HG02852 (cell line): ENCODE measurements around the gene PAPPA2.
"Not testable (repeated sequence)": the region's sequence is repeated elsewhere in the genome, so short reads cannot be mapped to it uniquely, and the experiment has no call there.

Experiments used
- ATAC-seq: cut with Tn5 transposase; IDR thresholded peaks from one replicate; pipeline ENCODE4 v1.9.1; 2021; ENCODE audit warnings: mild to moderate bottlenecking, moderate library complexity; ENCODE audit not compliant: unreplicated experiment

PAPPA2 gene

GRCh38 chr1:176462674-176463378 lies at the start of gene PAPPA2:
PAPPA2 (plus strand) TSS chr1:176463175; CDS start chr1:176556323, 93,148 bp downstream.
- ATAC-seq, result no peak

GRCh38 chr1:176416777-176417176 lies 46.2 kb upstream of the PAPPA2 start:
- ATAC-seq, result no peak

GRCh38 chr1:176419608-176420007 lies 43.4 kb upstream of the PAPPA2 start:
- not testable (repeated sequence) for ATAC-seq

DNA sequence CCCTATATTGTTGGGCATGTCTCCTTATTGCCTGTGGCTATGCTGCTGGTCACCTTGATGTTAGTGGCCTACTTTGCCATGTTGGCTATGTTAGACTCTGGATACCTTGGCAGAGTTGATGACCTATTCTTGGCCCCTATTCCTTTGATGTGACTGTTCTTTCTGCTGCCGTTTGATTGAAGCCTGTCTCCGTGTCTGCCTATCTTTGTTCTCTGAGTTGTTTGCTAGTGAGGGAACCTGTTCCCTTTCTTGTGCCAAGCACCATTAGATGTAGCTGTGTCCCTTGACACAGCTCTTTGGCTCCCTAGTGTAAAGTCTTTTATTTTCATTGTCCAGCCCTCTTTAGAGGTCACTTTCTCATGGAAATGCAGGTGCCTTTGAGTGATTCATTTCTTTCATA lies 28.7 kb upstream of the PAPPA2 start:
- no peak for ATAC-seq

DNA sequence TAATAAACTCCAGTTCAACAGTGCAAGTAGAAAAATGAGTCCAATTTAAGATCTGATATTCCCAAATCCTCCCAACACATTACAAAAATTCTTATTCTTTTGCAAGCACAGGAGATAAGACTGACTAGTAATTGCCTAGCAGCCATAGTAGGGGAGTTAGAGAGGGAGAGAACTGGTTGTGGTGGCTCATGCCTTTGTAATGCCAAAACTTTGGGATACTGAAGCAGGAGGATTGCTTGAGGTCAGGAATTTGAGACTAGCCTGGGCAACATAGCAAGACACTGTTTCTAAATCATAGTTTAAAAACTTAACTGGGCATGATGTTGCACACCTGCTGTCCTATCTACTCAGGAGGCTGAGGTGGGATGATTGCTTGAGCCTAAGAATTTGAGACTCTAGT lies 26.7 kb upstream of the PAPPA2 start:
- no peak for ATAC-seq

GRCh38 chr1:176440176-176440575 lies 22.8 kb upstream of the PAPPA2 start:
- ATAC-seq, result no peak

- ATAC-seq, result no peak
These were observed 18.7 kb upstream of the PAPPA2 start for GRCh38 chr1:176444286-176444685.

- ATAC-seq, result no peak
These were observed 17.6 kb upstream of the PAPPA2 start for GRCh38 chr1:176445402-176445801.

DNA sequence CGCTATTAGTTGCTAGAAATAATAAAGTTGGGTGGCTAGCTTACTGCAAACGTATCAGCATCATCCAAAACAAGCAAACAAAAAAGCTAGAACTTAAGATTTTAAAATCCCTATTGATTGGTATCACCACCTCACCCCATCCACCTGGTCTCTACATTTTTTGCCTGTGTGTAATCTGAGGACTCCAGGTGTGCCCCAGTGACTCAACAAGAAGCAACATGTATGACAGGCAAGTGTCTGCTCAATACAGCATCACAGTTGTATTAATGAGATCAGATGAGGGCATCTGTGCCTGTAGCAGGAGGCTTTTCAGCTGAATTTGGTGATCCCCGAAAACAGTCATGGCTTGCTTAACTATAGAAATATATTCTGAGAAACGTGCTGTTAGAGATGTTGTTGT lies 14.6 kb upstream of the PAPPA2 start:
- ATAC-seq, result no peak

GRCh38 chr1:176450526-176450925 lies 12.4 kb upstream of the PAPPA2 start:
- ATAC-seq, result no peak

DNA sequence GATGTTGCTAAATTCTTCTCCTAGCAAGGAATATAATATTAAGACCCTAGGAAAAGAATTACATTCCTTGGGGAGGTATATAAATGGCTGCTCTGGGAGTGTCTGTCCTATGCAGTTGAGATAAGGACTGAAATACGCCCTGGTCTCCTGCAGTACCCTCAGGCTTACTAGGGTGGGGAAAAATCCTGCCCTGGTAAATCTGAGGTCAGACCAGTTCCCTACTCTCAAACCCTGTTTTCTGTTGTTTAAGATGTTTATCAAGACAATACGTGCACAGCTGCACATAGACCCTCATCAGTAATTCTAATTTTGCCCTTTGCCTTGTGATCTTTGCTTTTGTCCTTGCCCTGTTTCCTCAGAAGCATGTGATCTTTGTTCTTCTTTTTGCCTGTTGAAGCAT lies 11.2 kb upstream of the PAPPA2 start:
- ATAC-seq, result not testable (repeated sequence)

- no peak for ATAC-seq
These were observed 6.2 kb upstream of the PAPPA2 start for GRCh38 chr1:176456795-176457194.

DNA sequence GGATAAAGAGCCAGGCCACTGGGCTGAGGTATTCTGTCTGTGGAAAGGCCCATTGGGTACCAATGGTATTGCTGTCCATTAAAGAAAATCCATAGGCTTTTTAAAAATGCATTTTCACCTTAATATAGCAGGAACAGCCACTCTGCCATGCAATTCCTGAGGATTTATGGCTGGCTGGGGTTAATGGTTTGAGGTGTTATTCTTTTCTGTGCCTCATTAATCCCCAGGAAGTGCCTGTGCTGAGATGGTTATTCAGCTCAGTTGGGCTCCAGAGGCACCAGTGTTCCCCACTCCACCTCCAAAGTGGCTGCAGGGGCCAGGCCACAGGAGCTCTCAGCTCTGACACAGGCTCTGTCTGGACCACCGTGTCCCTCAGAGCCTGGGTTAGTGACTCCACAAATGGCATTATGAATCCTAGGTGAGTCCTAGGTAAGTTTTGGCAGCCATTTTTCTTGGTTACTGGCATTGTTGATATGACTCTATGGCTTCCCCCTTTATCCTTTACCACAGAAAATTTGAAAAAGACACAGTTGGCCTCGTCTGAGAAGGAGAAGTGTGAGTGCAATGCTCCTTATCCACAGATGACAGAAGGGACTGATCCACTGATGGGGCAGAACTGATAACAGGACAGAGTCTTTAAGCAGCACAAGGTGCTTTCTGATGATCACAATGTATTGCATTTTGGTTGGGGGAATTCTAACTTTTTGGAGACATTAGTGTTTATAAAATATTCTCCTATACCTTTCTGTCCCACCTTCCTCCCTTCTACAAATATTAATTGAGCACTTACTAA lies 2.2 kb upstream of the PAPPA2 start:
- no peak for ATAC-seq

GRCh38 chr1:176461576-176461975 lies 1.4 kb upstream of the PAPPA2 start:
- no peak for ATAC-seq

DNA sequence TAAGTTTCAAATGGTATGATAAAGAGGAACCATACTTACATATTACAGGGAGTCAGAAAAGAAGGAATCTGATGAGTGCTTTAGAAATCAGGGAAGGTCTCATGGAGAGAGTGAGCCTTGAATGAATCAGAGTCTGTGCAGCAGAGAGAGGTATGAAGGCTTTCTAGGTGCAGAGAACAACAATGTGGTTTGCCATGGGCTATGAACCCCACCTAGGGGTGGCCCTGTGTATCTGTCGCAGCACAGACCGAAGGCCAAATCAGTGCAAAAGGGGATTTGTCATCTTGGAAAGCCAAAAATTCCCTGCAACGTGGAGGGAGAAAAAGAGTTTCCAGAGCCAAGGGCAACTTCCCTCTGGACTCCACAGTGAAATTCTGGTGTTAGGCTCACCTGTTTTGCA lies 3.5 kb downstream of the PAPPA2 start:
- ATAC-seq, result no peak

DNA sequence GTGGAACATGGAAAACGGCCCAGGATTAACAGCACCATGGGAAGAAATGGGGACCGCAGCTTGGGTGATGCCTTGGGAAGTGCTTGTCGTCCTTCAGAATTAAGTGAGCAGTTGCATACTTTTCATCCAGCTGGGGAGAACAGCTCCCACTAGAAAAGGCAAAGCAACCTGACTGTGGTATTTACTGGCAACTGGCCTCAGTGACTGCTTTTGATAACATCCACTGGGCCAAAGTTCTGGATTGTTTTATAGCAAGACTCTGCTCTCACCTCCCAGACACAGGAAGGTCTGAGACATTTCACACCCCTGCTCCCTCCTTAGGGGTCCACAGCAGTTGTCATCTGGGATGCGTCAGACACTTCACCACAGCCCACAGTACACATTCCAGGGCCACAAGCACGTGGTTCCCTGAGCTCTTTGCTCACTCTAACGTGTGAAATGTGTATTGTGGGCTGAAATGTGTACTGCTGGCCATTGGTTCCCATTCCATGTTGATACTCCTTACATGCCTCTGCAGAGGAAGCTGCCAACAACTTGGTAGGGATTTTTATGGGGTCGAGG lies 6.6 kb downstream of the PAPPA2 start:
- no peak for ATAC-seq

- ATAC-seq, result no peak
These were observed 8.6 kb downstream of the PAPPA2 start for GRCh38 chr1:176471338-176472121.

- ATAC-seq, result no peak
These were observed 17.0 kb downstream of the PAPPA2 start for GRCh38 chr1:176479971-176480370.

DNA sequence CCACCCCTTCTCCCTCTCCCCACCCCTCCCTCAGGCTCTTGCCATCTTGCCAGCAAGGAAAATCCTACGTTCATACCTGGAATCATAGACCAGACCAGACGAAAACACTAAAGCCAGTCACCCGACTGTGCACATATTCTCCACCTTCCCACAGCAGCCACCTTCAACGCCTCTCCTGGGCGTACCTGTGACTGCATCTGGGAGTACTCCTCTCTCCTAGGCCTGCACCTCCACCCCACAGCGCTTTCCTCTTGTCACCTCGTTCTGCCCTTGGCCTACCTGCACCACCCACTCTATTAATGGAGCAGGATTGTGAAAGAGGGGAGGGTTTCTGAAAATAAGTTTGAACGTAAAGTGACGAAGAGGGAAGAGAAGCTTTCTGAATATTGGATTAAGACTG lies 17.8 kb downstream of the PAPPA2 start:
- ATAC-seq, result no peak

- ATAC-seq, result no peak
These were observed 22.1 kb downstream of the PAPPA2 start for GRCh38 chr1:176485083-176485482.

GRCh38 chr1:176494436-176494835 lies 31.5 kb downstream of the PAPPA2 start:
- ATAC-seq, result no peak
